ENCODE measurements around the gene IL20.

Gene IL20

GRCh38 chr1:206873603-206874188 lies 8.3 kb downstream of the IL20 start:
- in situ Hi-C loops (cut with MboI; ENCODE audit: low sequenced_read_pairs) = no loop called here

GRCh38 chr1:206875752-206876377 lies 10.4 kb downstream of the IL20 start:
- in situ Hi-C loops (cut with MboI; ENCODE audit: low sequenced_read_pairs) = no loop called here

GRCh38 chr1:206878456-206878855 lies 13.0 kb downstream of the IL20 start:
- in situ Hi-C loops (cut with MboI; ENCODE audit: low sequenced_read_pairs) = no loop called here

GRCh38 chr1:206880314-206880713 lies 14.9 kb downstream of the IL20 start:
- in situ Hi-C loops (cut with MboI; ENCODE audit: low sequenced_read_pairs) = no loop called here

- in situ Hi-C loops (cut with MboI; ENCODE audit: low sequenced_read_pairs) = no loop called here
These were observed 17.1 kb downstream of the IL20 start for GRCh38 chr1:206882555-206882954.

- in situ Hi-C loops (cut with MboI; ENCODE audit: low sequenced_read_pairs) = no loop called here
These were observed 17.7 kb downstream of the IL20 start for GRCh38 chr1:206883160-206883559.

- in situ Hi-C loops (cut with MboI; ENCODE audit: low sequenced_read_pairs) = no loop called here
These were observed 18.5 kb downstream of the IL20 start for GRCh38 chr1:206883876-206884275.

GRCh38 chr1:206885341-206886060 lies 20.1 kb downstream of the IL20 start:
- in situ Hi-C loops (cut with MboI; ENCODE audit: low sequenced_read_pairs) = no loop called here

GRCh38 chr1:206886831-206887230 lies 21.4 kb downstream of the IL20 start:
- in situ Hi-C loops (cut with MboI; ENCODE audit: low sequenced_read_pairs) = no loop called here

GRCh38 chr1:206887701-206888100 lies 22.3 kb downstream of the IL20 start:
- in situ Hi-C loops (cut with MboI; ENCODE audit: low sequenced_read_pairs) = no loop called here

- in situ Hi-C loops (cut with MboI; ENCODE audit: low sequenced_read_pairs) = no loop called here
These were observed 25.0 kb downstream of the IL20 start for GRCh38 chr1:206890125-206891060.

GRCh38 chr1:206891412-206891811 lies 26.0 kb downstream of the IL20 start:
- in situ Hi-C loops (cut with MboI; ENCODE audit: low sequenced_read_pairs) = no loop called here

- in situ Hi-C loops (cut with MboI; ENCODE audit: low sequenced_read_pairs) = no loop called here
These were observed 27.0 kb downstream of the IL20 start for GRCh38 chr1:206892351-206892984.

- in situ Hi-C loops (cut with MboI; ENCODE audit: low sequenced_read_pairs) = no loop called here
These were observed 28.0 kb downstream of the IL20 start for GRCh38 chr1:206893380-206893779.

GRCh38 chr1:206895325-206895724 lies 29.9 kb downstream of the IL20 start:
- in situ Hi-C loops (cut with MboI; ENCODE audit: low sequenced_read_pairs) = no loop called here

- in situ Hi-C loops (cut with MboI; ENCODE audit: low sequenced_read_pairs) = no loop called here
These were observed 30.4 kb downstream of the IL20 start for GRCh38 chr1:206895837-206896242.

- in situ Hi-C loops (cut with MboI; ENCODE audit: low sequenced_read_pairs) = no loop called here
These were observed 30.8 kb downstream of the IL20 start for GRCh38 chr1:206896261-206896660.

- in situ Hi-C loops (cut with MboI; ENCODE audit: low sequenced_read_pairs) = no loop called here
These were observed 31.8 kb downstream of the IL20 start, which contains the start of gene IL24 for GRCh38 chr1:206897175-206897574. Gene IL24 (plus strand): TSS chr1:206897443. CDS start chr1:206897833, 390 bp downstream.

GRCh38 chr1:206898089-206898914 lies 32.9 kb downstream of the IL20 start:
- in situ Hi-C loops (cut with MboI; ENCODE audit: low sequenced_read_pairs) = no loop called here

All from hTERT RPE-1 (cell line).